HG03342 (cell line): Measurements from ENCODE around the gene CFAP221.

Experiments
- ATAC-seq: cut with Tn5 transposase; IDR thresholded peaks from one replicate; pipeline ENCODE4 v1.9.1; 2021; ENCODE audit warnings: mild to moderate bottlenecking, moderate library complexity; ENCODE audit not compliant: unreplicated experiment

Gene CFAP221

DNA sequence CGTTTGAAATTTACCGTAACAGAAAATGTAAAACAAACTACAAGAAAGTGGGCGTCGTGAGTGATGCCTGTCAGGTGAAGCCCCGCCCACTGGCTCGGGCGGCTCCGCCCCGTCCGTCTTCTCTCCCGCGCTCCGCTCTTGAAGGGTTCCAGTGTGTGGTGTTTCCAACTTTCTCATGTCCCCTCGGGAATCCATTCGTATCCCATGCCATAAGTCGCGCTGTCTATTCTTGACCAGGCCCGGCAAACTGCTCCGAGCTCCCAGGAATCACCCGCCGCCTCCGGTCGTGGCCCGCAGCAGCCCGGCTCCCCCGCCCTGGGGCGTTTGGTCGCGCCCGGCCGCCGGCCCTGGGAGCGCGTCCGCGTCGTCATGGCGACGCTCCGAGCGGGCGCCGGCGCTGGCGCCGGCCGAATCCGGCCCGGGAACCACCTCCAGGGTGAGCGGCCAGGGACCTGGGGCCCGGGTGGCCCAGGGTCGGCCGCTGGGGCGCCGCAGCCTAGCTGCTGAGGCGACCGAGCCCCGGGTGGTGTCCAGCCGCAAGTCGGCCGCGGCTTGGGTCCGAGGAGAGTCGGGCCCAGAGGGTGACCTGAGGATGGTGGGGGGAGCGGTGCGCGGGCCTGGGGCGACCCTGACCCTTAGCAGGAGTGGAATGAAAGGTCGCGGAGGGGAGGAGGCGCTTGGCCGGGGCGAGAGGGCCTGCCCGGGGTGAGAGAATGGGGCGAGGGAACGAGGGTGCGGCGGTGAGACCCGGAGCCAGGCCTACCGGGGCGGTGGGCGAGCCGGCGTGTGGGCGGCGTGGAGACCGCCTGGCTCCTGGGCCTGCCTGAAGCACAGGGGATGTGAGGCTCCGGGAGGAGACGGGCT, at the start of gene CFAP221:
TSS of gene CFAP221 (plus strand) at position 375 of the 864 bp plus-strand sequence. CDS start 1,683 bp downstream, outside the sequence.
- ATAC-seq: peak; percentile 81

DNA sequence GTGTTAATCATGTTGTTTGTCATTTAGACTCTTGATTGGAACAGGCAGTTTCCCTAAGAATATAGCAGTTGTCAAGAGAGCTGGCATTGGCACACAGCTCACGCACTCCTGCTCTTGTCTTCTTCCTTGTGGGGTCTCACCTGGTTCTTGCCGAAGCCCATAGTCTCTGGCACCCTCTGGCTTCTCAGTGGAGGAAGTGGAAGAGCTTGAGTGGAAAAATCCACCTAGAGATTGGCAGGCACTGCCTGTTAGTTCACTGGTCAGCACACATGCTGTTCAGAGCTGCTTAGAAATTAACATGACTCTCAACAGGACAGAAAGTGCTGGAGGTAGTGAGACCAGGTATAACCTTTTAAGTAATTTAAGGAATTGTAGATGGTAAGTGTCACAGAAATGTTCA, 48.3 kb upstream of the CFAP221 start:
- ATAC-seq: no peak

DNA sequence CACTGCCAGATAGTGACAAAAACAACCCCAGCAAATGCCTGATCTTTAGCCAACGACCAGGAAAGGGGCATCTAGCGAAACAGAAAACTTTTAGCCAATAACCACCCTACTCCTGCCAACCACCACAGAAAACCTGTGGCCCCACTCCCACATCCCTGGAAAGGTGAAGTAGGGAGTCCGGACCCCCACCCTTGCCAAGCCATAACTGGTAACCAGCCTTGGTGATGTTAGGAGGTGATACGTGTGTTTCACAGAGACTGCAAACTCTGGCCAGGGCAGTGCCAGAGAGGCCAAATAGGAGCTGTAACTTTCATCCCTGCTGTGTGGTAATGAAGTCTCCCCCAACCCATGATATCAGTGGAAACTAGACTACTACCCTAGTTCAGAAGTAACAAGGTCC, 47.6 kb upstream of the CFAP221 start:
- ATAC-seq: no peak

DNA sequence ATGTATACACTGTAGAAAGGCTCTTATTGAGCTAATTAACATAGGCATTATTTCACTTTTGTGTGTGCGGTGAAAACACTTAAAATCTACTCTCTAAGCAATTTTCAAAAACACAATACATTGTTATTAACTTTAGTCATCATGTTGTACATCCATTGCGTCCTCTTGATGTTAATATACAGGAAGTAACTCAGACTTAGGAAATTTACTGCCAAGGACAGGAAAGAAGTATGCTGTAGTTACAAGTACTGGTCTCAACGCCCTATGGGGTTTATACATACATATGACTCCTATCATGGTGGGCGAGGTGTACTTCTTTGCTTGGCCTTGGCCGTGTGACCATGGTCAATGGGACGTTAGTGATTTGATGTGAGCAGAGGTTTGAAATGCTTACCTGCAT, 35.5 kb upstream of the CFAP221 start:
- no peak for ATAC-seq

DNA sequence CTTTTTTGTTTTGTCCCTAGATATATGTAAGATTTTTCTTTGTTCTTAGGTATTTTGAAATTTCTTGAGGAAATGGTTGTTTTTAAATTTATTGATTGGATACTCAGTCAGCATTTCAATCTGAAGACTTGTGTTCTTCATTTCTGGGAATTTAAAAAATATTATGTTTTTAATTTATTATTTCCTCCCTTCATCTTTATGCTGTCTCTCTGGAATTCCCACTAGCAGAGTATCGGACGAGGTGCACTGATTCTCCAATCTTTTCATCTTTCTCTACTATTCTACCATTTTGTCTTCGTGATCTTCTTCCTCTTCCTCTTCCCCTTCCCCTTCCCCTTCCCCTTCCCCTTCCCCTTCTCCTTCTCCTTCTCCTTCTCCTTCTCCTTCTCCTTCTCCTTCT, 32.3 kb upstream of the CFAP221 start:
- no peak for ATAC-seq

DNA sequence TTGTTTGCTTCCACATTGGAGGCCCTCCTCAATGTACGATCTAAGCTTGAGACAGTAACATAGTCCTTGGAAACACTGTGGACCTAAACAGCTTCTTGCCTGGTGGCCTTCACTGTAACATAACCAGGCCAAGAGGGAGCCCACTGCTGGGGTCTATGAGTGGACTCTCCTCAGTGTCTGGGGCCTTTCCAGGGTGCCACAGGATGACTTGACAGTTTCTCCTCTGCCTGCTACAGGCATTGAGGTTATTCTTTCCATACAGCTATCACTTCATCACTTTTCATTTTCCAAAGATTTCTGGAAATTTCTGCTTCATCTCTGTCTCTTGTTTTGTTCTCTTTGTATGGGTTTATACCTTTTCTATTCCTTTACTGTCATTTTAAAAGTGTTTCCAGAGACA, 31.3 kb upstream of the CFAP221 start:
- ATAC-seq: no peak

DNA sequence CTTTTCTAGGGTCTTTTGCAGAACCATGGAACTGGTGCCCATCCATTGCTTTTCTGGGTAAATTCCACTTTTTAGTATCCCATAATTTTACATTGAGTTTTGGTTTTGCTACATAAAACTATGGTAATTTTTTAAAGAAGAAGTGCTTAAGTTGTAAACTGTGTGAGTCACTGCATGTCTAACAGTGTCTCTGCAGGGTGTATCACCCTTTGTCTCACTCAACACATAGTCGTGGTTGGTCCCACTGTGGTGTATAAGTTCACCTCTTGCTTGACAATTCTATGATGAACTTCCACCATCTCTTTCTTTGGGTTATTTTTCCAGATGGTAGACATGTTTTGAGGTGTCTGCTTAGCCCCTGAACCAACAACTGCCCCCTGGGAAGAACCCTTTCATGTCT, 30.4 kb upstream of the CFAP221 start:
- ATAC-seq: no peak

DNA sequence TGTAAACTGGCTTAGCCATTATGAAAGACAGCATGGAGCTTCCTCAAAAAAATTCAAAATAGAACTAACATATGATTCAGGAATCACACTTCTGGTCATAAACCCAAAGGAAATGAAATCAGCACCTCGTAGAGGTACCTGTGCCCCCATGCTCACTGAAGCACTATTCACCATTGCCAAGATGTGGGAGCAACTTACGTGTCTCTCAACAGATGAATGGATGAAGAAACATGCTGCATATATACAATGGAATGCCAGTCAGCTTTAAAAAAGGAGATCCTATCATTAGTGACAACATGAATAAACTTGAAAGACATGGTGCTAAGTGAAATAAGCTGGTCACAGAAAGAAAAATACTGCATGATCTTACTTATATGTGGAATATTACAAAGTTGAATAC, 28.1 kb upstream of the CFAP221 start:
- ATAC-seq: no peak

DNA sequence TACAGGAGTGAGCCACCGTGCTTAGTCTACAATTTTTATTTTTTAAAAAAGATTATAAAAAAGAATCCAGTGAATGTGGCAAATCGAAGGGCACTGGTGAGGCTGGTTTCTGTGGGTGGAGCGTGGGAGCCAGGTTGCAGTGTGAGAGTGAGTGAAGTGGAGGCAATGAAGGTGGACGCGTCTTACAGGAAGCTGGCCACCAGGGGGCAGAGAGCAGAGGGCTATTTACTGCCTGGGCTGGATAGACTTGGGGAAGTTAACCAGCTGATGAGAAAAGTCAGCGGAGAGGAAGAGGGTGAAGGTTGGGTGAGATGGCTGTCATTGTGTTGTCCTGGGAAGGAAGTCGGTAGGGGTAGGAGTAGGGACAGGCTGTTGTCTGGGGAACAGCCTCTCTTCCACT, 26.8 kb upstream of the CFAP221 start:
- peak; percentile 82 for ATAC-seq

DNA sequence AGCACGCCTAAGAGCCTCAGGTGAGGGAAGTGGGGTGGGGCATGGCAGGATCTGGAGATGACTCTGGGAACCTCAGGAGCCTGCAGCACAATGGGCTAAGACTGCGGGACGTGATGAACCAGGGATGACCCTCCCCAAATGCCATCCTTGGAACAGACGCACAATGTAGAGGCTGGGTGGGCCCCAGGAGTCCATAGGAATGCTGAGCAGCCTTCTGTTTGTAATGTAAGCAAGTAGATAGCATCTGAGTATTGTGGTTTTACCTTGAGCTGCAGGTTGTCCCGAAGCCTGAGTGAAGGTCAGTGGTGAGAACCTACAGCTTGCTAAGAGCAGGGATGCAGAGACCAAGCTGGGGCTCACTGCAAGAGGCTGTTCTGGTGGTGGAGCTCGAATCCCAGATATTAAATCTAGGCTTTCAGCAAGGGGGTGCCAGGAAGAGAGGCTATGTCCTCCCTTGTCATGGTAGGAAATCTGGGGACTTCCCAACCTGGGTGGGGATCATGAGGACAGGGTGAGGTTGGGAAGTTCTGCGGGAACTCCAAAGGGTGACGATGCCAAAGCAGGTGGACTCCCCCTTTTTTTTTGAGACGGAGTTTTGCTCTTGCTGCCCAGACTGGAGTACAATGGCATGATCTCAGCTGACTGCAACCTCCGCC, 25.7 kb upstream of the CFAP221 start:
- ATAC-seq: no peak

DNA sequence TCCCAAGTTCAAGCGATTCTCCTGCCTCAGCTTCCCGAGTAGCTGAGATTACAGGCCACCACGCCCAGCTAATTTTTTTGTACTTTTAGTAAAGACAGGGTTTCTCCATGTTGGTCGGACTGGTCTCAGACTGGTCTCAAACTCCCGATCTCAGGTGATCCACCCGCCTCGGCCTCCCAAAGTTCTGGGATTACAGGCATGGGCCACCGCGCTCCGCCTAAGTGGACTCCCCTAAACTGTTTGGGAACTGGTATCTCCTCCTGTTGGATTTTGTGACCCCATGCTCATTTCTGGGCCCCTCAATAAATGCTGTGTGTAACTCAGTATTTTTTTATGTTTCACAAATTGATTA, 25.2 kb upstream of the CFAP221 start:
- ATAC-seq: no peak

DNA sequence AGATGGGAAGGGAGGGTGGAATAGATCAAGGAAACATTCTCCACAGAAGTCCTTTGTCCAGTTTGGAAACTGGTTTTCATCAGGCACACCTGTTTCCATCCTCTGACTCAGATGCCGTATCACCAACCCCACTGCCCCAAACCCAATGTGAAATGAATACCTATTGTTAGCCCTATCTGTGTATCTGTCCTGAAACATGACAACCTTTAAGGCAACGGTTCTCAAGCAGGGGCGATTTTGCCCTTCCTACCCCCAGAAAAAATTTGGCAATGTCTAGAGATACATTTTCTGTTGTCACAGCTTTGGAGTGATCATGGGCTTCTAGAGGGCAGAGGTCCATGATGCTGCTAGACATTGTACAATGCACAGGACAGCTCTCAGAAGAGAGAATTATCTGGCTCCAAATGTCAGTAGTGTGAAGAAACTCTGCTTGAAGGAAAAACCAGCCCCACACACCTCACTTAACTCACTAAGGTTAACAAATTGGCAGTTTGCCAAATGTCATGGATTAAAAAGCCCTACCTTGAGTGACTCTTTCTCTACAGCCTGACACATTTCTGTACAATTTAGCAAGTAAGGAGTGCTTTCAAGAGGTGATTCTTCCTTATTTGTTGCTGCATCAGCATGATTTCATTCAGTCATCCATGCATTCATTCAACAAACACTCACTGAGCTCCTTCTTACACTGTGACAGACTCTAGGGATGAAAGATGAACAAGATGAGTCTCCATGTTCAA, 23.4 kb upstream of the CFAP221 start:
- no peak for ATAC-seq

DNA sequence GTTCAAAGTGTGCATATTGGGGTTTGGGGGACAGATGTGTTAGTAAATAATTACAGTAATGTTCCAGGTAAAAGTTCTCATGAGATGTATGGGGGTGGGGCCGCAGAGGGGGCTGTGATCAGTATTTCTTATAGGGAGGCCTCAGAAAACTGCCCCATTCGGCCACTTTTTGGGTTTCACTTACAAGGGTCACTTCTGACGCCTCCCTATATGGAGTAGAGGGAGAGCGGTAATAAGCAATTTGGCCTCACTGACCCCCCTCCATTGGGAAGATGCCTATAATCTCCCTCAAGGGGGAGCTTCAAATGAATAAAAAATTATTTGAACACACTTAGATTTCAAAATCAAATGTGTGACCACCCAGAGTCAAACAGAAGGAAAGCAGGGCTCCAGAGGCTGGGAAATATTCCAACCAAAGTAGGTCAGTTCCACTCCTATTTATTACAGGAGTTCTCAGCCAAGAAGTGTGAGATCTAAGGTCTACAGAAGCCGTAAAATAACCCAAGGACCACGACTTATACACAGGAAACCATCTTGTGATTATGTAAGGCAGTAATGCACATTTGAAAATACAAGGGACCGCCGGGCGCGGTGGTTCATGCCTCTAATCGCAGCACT, 22.7 kb upstream of the CFAP221 start:
- ATAC-seq: no peak

DNA sequence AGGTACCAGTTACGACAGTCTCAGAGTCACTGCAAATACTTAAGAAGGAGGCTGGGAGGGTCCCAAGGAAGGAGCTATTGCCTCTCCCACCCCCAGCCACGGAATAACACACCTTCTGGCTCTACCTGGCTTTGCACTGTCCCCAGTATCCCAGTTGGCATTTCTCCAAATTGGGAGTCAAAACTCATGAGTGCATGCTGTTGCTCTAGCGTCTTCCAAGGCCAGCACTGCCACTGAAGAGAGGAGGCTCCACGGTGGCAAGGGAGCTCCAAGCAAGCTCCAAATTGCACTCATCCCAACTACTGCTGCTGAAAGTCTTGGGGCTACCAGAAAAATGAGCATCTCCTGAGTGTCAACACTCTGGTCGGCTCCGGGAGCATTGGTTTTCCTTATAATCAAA, 21.6 kb upstream of the CFAP221 start:
- ATAC-seq: no peak

DNA sequence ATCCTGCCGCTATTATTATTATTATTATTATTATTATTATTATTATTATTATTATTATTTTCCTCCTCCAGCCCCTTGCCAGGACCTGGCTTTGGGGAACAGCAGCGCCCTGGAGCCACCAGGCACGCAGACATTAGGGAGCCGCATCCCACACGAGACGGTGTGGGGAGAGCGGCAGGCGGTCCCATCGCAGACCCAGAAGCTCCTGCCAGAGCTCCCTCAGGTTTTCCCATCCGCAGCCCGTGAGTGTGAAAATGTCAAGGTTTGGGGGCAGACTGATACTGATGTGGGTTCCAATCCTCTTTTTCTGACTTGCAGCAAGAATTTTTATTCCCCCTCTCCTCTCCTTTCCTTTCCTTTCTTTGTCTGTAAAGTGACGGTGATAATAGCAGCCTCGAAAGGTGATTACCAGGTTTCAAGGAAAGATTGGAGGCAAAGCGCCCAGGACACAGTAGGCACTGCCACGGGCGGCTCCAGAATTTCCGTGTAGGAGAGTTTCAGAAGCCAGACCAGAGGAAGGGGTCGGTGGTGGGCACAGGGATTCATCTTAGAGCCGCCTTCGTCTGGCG, 20.8 kb upstream of the CFAP221 start:
- no peak for ATAC-seq

DNA sequence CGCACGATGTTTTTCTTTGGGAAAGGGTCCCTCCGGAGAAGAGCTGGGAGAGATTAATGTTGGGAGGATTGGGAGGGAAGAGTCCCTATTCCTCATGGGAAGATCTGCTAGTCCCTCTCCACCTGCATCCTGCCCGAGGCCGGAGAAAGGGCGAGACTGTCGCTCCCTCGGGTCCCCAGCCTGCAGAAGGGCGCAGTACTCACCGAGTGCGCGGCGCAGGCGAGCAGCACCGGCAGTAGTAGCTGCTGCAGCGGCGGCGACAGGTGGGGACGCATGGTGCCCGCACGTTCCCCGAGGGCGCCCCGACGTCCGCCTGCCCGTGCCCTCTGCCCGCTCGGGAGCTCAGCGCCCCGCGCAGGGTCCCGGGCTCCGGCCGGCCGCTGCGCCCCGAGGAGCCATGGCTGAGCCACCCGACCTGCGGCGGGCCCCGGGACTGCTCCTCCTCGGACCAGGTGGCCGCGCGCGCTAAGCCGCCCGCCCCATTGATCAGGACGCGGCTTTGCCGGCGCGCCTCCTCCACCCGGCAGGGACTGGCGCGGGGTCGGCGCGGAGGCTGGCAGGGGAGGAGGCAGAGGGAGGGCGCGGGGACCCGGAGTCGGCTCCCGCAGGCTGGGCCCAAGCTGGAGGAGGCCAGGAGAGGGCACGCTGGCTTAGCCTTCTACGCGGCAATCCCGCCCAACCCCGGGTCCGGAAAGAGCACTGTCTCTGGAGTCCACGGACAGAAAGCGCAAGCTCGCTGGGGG, 20.1 kb upstream of the CFAP221 start, which contains the start of gene SCTR:
TSS of gene SCTR (minus strand) at position 532 of the 743 bp plus-strand sequence. CDS start at position 275, 257 bp downstream.
- no peak for ATAC-seq

DNA sequence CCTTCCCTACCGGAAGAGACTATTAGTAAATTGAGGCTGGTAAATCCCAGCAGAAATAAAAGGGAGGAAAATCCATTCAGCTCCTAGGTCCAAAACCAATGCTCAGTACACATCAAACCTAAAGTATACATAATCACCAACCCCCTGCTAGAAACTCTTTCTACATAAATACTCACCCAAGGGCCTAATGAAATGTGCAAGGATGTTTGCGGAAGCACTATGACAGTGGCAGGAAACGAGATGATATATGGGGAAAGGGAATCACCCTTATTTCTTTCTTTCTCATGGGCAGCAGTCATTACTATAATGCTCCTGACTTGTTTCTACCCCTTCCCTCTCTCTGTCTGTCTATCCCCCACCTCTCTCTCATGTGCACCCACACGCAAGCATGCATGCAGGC, 18.6 kb upstream of the CFAP221 start:
- no peak for ATAC-seq

DNA sequence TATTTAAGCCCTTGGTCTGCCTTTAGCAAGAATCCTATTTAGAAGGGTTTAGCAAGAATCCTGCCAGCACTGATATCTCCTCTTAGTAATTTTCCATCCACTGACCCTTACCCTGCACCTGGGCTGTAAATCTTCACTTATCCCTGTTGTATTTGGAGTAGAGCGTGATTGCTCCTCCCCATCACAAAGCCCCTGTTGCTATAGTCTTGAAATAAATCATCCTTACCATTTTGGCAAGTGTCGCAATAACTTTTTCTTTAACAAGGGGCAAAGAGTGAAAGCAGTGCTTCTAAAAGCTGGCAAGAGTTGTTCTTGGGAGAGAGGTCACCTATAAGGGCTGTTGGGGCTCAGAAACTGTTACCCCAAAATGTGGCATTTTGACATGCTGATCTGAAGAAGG, 16.2 kb upstream of the CFAP221 start:
- no peak for ATAC-seq

DNA sequence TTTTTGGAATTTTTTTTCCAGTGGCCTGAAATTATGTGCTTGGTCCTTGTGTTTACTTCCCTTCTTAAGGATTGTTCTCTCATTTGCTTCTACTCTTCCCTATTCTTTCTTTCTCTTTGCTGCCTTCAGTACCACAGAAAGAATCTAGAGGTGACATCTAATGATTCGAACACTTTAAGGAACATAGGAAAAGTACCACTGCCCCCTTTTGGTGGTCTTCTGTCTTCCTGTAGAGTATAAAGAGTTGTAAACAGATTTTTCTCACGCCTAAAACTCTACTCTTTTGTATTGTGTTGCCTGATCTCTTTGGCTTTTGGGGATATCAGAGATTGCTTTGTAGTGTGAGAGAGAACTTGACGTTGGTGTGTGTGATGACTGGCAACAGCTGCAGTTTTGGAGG, 13.0 kb upstream of the CFAP221 start:
- ATAC-seq: no peak

DNA sequence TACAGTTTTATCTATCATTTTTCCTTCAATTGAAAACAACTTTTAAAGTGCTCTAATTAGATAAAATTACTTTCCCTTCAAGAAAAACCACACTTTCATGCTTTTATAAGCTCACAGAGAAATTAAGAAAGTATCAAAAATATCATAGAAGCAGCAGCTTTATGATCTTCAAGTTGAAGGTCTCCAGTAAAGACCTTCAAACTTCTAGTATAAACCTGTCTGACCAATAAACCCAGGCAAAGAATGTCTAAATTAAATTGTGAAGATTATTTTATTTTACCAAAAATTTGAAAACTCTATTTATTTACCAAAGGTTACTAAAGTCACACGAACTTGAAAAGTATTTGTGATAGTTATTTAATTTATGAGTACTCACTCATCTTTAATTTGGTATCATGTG, 10.7 kb upstream of the CFAP221 start:
- ATAC-seq: no peak
